Erythroblast (primary cell): ENCODE results near the gene UBASH3B.

Experiments
- GATA1 ChIP-seq: IDR thresholded peaks from 2 replicates; pipeline ENCODE4 v1.6.1; 2011; ENCODE audit warnings: low read depth, mild to moderate bottlenecking, control low read depth, low read length, moderate library complexity
- POLR2A ChIP-seq: IDR thresholded peaks from 2 replicates; pipeline ENCODE4 v1.6.1; 2011; ENCODE audit warnings: mild to moderate bottlenecking, low read length

- TF ChIP-seq POLR2A (no peak), GATA1 (no peak)
These were observed 23.9 kb downstream of the UBASH3B start for GRCh38 chr11:122679466-122679865.
